ENCODE measurements around the gene POU2F3. TPM values are rescaled to one million over a fixed set of nuclear protein-coding genes. Genes with fewer than 3 reads are reported as not detected.

Gene POU2F3
- total RNA-seq: not detected in 2 replicates

DNA sequence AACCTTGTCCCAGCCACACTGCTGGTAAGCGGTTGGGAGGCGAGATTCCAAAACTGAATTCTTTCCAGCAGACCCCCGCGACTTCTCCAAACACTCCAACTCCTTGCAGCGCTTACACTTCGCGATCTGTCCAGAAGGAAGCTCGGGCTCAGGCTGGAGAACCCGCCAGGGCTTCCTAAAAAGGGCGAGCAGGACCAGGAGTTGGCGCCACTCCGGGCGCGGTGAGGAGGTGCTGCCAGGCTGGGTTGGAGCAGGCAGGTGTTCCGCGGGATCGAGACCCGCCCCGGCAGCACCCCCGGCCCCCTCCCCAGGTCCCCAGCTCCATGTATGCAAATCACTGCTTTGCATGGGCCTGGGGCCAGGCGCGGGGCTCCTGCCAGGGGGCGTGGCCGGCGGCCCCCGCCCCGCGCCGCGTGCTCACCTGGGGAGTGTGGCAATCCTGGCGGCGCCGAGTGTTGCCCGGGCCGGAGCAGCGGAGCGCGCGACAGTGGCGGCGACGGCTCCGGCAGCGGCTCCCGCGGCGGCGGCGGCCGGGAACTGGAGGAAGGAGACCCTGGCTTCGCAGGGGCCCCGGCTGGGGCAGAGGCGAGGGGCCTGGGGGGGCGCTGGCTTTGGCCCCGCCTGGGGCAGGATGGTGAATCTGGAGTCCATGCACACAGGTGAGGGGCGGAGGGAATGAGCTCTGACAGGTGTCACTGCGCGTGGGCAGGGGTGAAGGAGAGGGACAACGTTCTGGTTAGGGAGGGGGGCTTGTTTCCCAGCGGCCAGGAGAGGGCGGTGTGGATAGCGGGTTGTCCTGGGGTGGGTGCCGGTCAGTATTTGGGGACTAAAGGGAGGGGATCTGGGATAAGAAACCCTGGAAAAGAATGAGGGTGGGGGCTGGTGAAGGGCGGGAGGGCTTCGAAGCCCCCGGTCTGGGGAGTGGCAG lies at the start of gene POU2F3:
POU2F3 (plus strand) TSS at position 428 of the 928 bp plus-strand sequence; CDS start at position 632, 204 bp downstream.

DNA sequence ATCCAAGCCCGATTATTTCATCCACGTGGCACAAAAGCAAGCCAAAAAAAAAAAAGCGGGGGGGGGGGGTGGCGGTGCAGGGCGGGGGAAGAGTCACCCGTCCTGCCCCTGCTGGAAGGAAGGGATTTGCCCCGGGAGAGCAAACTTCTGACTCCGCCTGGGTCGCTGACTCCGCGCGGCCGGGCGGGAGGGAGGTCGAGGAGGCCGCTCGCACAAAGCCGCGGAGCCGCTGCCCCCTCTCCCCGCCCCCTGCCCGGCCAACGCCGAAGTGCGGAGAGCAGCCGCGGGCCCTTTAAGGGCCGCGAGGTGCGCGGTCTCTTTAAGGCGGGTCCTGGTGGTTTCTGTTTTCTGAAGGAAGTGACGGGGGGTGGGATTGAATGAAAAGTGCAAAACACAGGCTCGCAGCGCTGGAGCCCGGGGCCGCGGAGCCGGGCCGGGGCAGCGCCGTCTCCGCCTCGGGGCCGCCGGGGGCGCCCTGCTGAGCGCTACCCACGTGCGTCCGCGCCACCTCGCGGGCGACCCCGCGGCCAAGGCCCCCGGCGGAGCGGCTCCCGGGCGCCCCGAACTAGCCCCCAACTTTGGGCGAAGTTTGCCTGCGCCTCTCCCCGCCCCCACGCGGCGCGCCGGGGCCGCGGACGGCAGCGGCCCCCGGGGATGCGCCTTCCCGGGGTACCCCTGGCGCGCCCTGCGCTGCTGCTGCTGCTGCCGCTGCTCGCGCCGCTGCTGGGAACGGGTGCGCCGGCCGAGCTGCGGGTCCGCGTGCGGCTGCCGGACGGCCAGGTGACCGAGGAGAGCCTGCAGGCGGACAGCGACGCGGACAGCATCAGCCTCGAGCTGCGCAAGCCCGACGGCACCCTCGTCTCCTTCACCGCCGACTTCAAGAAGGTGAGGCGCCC lies 29.1 kb upstream of the POU2F3 start, which contains the start of gene OAF:
OAF (plus strand) TSS at position 407 of the 896 bp plus-strand sequence; CDS start at position 655, 248 bp downstream.

DNA sequence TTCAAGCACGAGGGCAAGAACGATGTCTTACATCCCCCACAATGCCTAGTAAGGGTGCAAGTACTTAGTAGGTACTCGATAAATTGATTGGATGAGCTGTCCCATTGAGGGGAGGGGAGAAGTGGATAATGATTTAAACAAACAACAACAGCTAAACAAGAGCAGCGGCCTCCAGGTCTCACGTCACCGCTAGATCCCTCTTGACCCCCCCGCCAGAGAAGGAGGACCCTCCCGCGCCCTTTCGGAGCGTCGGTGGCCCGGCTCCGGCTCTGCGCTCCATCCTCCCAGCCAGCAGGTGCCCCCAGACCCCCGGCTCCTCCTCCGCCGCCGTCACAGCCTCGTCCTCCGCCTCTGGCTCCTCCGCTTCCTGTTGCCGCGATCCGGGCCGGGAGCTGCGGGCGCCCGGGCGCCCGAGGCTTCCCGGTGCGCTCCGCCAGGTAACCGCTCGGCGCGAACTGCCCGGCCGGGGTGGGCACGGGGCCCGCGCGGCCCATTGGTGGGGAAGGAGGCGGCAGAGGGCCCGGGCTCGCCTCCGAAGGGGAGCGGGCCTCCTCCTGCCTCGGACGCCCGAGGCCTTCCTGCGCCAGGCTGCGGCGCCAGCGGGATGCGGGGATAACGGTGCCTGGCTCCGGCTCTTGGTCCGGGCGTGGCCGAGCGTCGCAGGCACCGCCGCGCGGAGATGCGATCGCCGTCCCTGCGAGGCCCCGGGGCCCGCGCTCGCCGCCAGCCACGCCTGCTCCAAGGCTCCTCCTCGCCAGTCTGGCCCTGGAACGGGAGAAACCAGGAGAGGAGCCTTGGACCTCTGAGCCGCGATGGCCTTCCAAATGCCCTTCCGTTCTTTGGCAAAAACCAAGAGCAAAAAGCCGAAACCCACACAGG lies 85.2 kb downstream of the POU2F3 start, which contains the start of gene TLCD5:
TLCD5 (plus strand) TSS at position 368 of the 879 bp plus-strand sequence. CDS start 2,143 bp downstream, outside the sequence.

DNA sequence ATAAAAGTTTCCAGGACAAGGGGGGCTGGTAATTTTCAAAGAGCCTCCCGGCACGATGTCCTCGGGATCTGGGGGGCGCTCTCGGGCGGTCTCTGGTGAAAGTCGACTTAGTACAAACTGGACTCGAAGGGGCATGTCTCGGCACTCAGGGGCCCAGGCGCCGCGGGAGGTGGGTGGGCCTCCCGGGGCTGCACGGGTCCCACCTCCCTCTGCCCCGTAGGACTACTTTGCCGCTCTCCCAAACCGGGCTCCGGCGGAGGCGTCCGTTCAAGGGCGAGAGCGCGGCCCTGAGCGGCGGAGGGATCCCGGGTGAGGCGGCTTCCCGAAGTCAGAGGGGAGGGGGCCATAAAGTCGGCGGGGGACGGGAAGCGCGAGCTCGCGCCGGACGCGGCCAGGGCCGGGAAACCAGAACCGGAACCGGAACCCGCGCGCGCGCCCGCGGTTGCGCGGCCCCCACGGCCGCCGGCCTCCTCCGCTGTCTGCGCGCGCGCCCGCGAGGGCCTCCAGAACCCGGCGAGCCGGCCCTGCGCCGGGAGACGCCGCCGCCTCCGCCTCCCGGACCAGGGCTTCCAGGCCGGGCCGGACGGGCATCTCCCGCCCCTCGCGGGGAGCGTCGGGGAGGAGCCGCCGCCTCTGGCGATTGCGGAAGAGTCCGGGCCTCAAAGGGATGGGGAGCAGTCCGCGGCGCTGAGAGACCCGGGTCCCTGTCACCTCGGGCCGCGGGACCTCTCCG lies 96.1 kb downstream of the POU2F3 start, which contains the start of gene ARHGEF12:
ARHGEF12 (plus strand) TSS at position 506 of the 733 bp plus-strand sequence. CDS start 831 bp downstream, outside the sequence.

Other genes starting within 250 kb of the POU2F3 start
- gene TRIM29, start 102.0 kb upstream of the POU2F3 start, total RNA-seq: not detected in 2 replicates
- 41.5 and 49.9 TPM in 2 replicates for gene OAF, start 29.1 kb upstream of the POU2F3 start, total RNA-seq
- gene TLCD5, start 85.2 kb downstream of the POU2F3 start, total RNA-seq: 1.1 and 3.9 TPM in 2 replicates
- gene ARHGEF12, start 96.3 kb downstream of the POU2F3 start, total RNA-seq: 35.7 and 44.7 TPM in 2 replicates